Measurements from ENCODE around the gene RERG.

- TF ChIP-seq CTCF (IDR thresholded peaks at IDR 0.05), result no peak
- no peak for TF ChIP-seq REST (IDR thresholded peaks at IDR 0.05; ENCODE audit: insufficient read depth in 1 of 2, low read depth in 2 of 2, low read length in 1 of 2)
- no peak for TF ChIP-seq TCF7L2 (IDR thresholded peaks at IDR 0.05; ENCODE audit: low read depth, low read length)
- TF ChIP-seq POLR2AphosphoS5 (IDR thresholded peaks at IDR 0.05; ENCODE audit: low read depth, low read length), result no peak
- TF ChIP-seq SIN3A (IDR thresholded peaks at IDR 0.05; ENCODE audit: borderline replicate concordance, insufficient read depth, low read depth, low read length), result no peak
These were observed 11.4 kb downstream of the RERG start for GRCh38 chr12:15209782-15210181.

Measured in Panc1 (cell line).